ENCODE results near the gene LCN1.
"Not testable (repeated sequence)": the region's sequence is repeated elsewhere in the genome, so short reads cannot be mapped to it uniquely, and the experiment has no call there.

LCN1 gene

GRCh38 chr9:135546792-135547617, 25.8 kb downstream of the LCN1 start:
- DNase-seq, ATAC-seq: not testable (repeated sequence)

GRCh38 chr9:135547756-135548736, 26.8 kb downstream of the LCN1 start:
- DNase-seq (no peak), ATAC-seq (no peak)

GRCh38 chr9:135549478-135550343, 28.5 kb downstream of the LCN1 start:
- not testable (repeated sequence) for ATAC-seq, DNase-seq

GRCh38 chr9:135550344-135550918, 29.2 kb downstream of the LCN1 start:
- ATAC-seq, result no peak

GRCh38 chr9:135551031-135551430, 29.8 kb downstream of the LCN1 start:
- ATAC-seq, result no peak
- DNase-seq, result no peak

More at GRCh38 chr9:135550344-135550918, 29.2 kb downstream of the LCN1 start:
- no peak for DNase-seq

- no peak for DNase-seq
- ATAC-seq, result no peak
Observed at GRCh38 chr9:135551456-135551855, 30.2 kb downstream of the LCN1 start.

GRCh38 chr9:135552021-135552697, 30.9 kb downstream of the LCN1 start:
- no peak for ATAC-seq

GRCh38 chr9:135552698-135553171, 31.5 kb downstream of the LCN1 start:
- DNase-seq (no peak), ATAC-seq (no peak)

More at GRCh38 chr9:135552021-135552697, 30.9 kb downstream of the LCN1 start:
- no peak for DNase-seq

GRCh38 chr9:135554718-135555117, 33.5 kb downstream of the LCN1 start:
- no peak for ATAC-seq

GRCh38 chr9:135555203-135555602, 34.0 kb downstream of the LCN1 start:
- no peak for ATAC-seq
- no peak for DNase-seq

More at GRCh38 chr9:135554718-135555117, 33.5 kb downstream of the LCN1 start:
- DNase-seq, result no peak

GRCh38 chr9:135555910-135556309, 34.7 kb downstream of the LCN1 start:
- no peak for DNase-seq
- ATAC-seq, result no peak

- DNase-seq (no peak), ATAC-seq (no peak)
Observed at GRCh38 chr9:135559606-135560005, 38.4 kb downstream of the LCN1 start.

GRCh38 chr9:135561391-135562234, 40.4 kb downstream of the LCN1 start, which contains the start of gene PAEP:
PAEP (plus strand) TSS chr9:135561756.
- ATAC-seq (no peak), DNase-seq (no peak)

GRCh38 chr9:135562235-135562745, 41.0 kb downstream of the LCN1 start:
- ATAC-seq (no peak), DNase-seq (no peak)

GRCh38 chr9:135563039-135563476, 41.8 kb downstream of the LCN1 start:
- DNase-seq, result no peak
- no peak for ATAC-seq

GRCh38 chr9:135563858-135564257, 42.6 kb downstream of the LCN1 start:
- no peak for DNase-seq

GRCh38 chr9:135565141-135565628, 43.9 kb downstream of the LCN1 start:
- ATAC-seq (no peak), DNase-seq (no peak)

More at GRCh38 chr9:135563858-135564257, 42.6 kb downstream of the LCN1 start:
- ATAC-seq, result no peak

GRCh38 chr9:135565636-135566035, 44.4 kb downstream of the LCN1 start:
- ATAC-seq (no peak), DNase-seq (no peak)

GRCh38 chr9:135566552-135566951, 45.3 kb downstream of the LCN1 start:
- ATAC-seq (no peak), DNase-seq (no peak)
